Sigmoid colon (tissue), 7 donors: ENCODE measurements around the gene TIMM22. TPM values are rescaled to one million over a fixed set of nuclear protein-coding genes. Genes with fewer than 3 reads are reported as not detected.
"Not testable (repeated sequence)": the region's sequence is repeated elsewhere in the genome, so short reads cannot be mapped to it uniquely, and the experiment has no call there.

Source experiments
- DNase-seq: peaks from one replicate; pipeline ENCODE4 v3.0.0-alpha.2; 2019
- H3K27ac ChIP-seq, 4 donors: fragments of 200-600 bp; sonication (generic); one replicate each; pipeline ENCODE4 v1.5.1; 2016 to 2019; ENCODE audit warnings: mild to moderate bottlenecking in 1 of 4
- H3K27me3 ChIP-seq, 3 donors: fragments of 200-600 bp; sonication (generic); one replicate each; pipeline ENCODE4 v1.5.1; 2019; ENCODE audit warnings: mild to moderate bottlenecking in 1 of 3
- H3K36me3 ChIP-seq, 4 donors: fragments of 200-600 bp; sonication (generic); one replicate each; pipeline ENCODE4 v1.5.1; 2016 to 2019
- H3K4me1 ChIP-seq, 4 donors: fragments of 200-600 bp; sonication (generic); one replicate each; pipeline ENCODE4 v1.5.1; 2017 to 2019
- H3K4me3 ChIP-seq, 4 donors: fragments of 200-600 bp; sonication (generic); one replicate each; pipeline ENCODE4 v1.5.1; 2017 to 2019; ENCODE audit warnings: mild to moderate bottlenecking in 2 of 4, moderate library complexity in 1 of 4
- H3K9me3 ChIP-seq, 4 donors: fragments of 200-600 bp in 3 of 4; sonication (generic) in 3 of 4; one replicate each; pipeline versions ENCODE4 v1.5.1 to v1.6.1; 2013 to 2019
- EP300 ChIP-seq, 4 donors: sonication (generic); formaldehyde crosslinking; IDR thresholded peaks; one replicate each; pipeline ENCODE4 v1.6.1; 2017; ENCODE audit warnings: antibody characterized with exemption in 4 of 4
- POLR2A ChIP-seq, 2 donors: fragments of 450-650 bp; IDR thresholded peaks; one replicate each; pipeline ENCODE4 v1.6.1; 2016; ENCODE audit warnings: antibody characterized with exemption in 2 of 2, mild to moderate bottlenecking in 2 of 2, moderate library complexity in 2 of 2
- POLR2AphosphoS5 ChIP-seq, 4 donors: sonication (generic); formaldehyde crosslinking; IDR thresholded peaks; one replicate each; pipeline ENCODE4 v1.6.1; 2017; ENCODE audit warnings: antibody characterized with exemption in 4 of 4
- WGBS, 2 donors: extraction: QIAGEN DNeasy Blood & Tissue Kit; methylation state at CpG; one replicate each; pipeline ENCODE4 v1.1.7; 2013; 5-methylcytosine and 5-hydroxymethylcytosine counted together
- intact Hi-C: fragments of 100-400 bp; cut with DNase I; formaldehyde crosslinking; loops from one replicate; pipeline ENCODE4 v1.15.1; 2023
- polyA plus RNA-seq, 3 donors: library from polyadenylated mRNA; stranded (reverse); fragments of 200-250 nt; gene quantifications; one replicate each; pipeline ENCODE4 v1.2.3, GENCODE V29; 2013
- total RNA-seq, 4 donors: library from RNA; depleted of rRNA; stranded (reverse); fragments of >200 nt; gene quantifications; one replicate each; pipeline ENCODE4 v1.1.0, GENCODE V29; 2016
- TF ChIP-seq, protein P1 (sequence below), 4 experiments: fragments of 450-650 bp in 3 of 4; fragments of 200-600 bp in 1 of 4; IDR thresholded peaks; one replicate each; pipeline ENCODE4 v1.5.1; 2016 to 2019; ENCODE audit warnings: antibody characterized with exemption in 4 of 4, mild to moderate bottlenecking in 3 of 4, moderate library complexity in 2 of 4
- donor health status: healthy with polysubstance abuse.
- donor health status: Bipolar disorder and iron deficiency.
- donor health status: healthy.

The TIMM22 gene
- total and polyA plus RNA-seq, 7 donors: 6.0 to 13.6 (median 9.2) TPM

GRCh38 chr17:986322-986929, 10.5 kb upstream of the TIMM22 start:
- H3K4me1 ChIP-seq: no peaks in the 10 kb centered on the region
- intact Hi-C loops: no loop called here
- no peak for TF ChIP-seq POLR2AphosphoS5 (IDR thresholded peaks at IDR 0.05)
- WGBS, 2 donors: 88 to 93% methylated on average over 6 of the region's 6 CpGs
- H3K4me3 ChIP-seq: no peak overlapping the region
- no peaks in the 10 kb centered on the region for H3K9me3 ChIP-seq
- no peak overlapping the region for H3K27ac ChIP-seq
- DNase-seq: no peak
- H3K36me3 ChIP-seq: no peaks in the 10 kb centered on the region
- no peaks in the 10 kb centered on the region for H3K27me3 ChIP-seq

- Histone ChIP-seq H3K4me1 (no peaks in the 10 kb centered on the region), H3K4me3 (no peak overlapping the region), H3K36me3 (no peaks in the 10 kb centered on the region), H3K27ac (no peak overlapping the region), H3K9me3 (no peaks in the 10 kb centered on the region), H3K27me3 (no peaks in the 10 kb centered on the region)
- no peak for TF ChIP-seq EP300 (IDR thresholded peaks at IDR 0.05)
- no peak for TF ChIP-seq POLR2A (IDR thresholded peaks at IDR 0.05)
- TF ChIP-seq POLR2AphosphoS5 (IDR thresholded peaks at IDR 0.05): no peak
- TF ChIP-seq, protein P1, sequence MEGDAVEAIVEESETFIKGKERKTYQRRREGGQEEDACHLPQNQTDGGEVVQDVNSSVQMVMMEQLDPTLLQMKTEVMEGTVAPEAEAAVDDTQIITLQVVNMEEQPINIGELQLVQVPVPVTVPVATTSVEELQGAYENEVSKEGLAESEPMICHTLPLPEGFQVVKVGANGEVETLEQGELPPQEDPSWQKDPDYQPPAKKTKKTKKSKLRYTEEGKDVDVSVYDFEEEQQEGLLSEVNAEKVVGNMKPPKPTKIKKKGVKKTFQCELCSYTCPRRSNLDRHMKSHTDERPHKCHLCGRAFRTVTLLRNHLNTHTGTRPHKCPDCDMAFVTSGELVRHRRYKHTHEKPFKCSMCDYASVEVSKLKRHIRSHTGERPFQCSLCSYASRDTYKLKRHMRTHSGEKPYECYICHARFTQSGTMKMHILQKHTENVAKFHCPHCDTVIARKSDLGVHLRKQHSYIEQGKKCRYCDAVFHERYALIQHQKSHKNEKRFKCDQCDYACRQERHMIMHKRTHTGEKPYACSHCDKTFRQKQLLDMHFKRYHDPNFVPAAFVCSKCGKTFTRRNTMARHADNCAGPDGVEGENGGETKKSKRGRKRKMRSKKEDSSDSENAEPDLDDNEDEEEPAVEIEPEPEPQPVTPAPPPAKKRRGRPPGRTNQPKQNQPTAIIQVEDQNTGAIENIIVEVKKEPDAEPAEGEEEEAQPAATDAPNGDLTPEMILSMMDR (IDR thresholded peaks at IDR 0.05): no peak
- 92 to 94% methylated on average over 15 of the region's 15 CpGs for WGBS, 2 donors
- no peak for DNase-seq
- intact Hi-C loops: no loop called here
Measured at GRCh38 chr17:987931-988330, 9.0 kb upstream of the TIMM22 start.

DNA sequence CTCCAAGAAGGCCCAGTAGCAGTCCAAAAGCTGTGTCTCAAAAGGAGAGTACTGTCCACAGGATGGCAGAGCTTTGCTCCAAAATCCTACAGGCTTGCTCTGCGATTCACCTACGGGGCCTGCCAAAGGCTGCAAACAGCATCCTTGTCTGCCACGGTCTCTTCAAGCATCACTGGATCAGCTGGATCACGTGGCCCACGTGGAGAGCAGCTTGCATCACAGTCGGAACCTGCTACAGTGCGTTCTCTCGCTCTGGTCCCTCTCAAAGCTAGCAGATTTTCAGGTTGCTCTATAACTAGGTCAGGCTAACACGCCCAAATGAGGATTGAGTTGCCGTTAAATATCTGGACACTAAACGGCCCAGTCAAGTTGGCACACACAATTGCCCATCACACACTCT, 8.4 kb upstream of the TIMM22 start:
- Histone ChIP-seq H3K27ac (no peak overlapping the region), H3K27me3 (no peaks in the 10 kb centered on the region), H3K36me3 (no peaks in the 10 kb centered on the region), H3K9me3 (no peaks in the 10 kb centered on the region), H3K4me1 (no peaks in the 10 kb centered on the region), H3K4me3 (no peak overlapping the region)
- TF ChIP-seq EP300 (IDR thresholded peaks at IDR 0.05) (no peak), POLR2A (IDR thresholded peaks at IDR 0.05) (no peak), POLR2AphosphoS5 (IDR thresholded peaks at IDR 0.05) (no peak)
- TF ChIP-seq, protein P1 (IDR thresholded peaks at IDR 0.05): no peak
- intact Hi-C loops: no loop called here
- WGBS, 2 donors: 87 to 91% methylated on average over 11 of the region's 11 CpGs
- DNase-seq: no peak

DNA sequence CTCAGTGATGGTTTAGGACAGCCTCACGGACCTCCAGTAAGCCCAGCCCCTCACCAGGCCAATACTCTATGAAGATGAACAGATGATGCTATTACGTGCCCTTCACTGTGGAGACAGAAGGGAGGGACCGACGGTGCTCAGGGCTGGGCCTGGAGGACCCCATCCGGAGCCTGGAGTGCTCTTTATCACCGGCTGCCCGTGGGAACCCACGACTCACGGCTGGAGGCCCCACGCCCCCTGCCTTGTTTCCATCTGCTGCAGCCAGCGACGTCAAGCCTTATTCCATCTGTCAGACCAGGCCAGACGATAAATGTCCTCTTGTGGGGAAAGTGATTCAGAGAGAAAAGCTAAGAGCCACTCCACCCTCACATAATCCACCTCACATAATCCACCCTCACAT, 4.0 kb upstream of the TIMM22 start:
- Histone ChIP-seq H3K27ac (no peak overlapping the region), H3K27me3 (no peaks in the 10 kb centered on the region), H3K36me3 (no peaks in the 10 kb centered on the region), H3K4me3 (no peak overlapping the region), H3K4me1 (peaks cover 0 to 13% (median 10%) of the 10 kb centered on the region in 4 donors), H3K9me3 (no peaks in the 10 kb centered on the region)
- no peak for TF ChIP-seq EP300 (IDR thresholded peaks at IDR 0.05)
- TF ChIP-seq POLR2A (IDR thresholded peaks at IDR 0.05): no peak
- TF ChIP-seq, protein P1 (IDR thresholded peaks at IDR 0.05): no peak
- TF ChIP-seq POLR2AphosphoS5 (IDR thresholded peaks at IDR 0.05): no peak
- 60 to 72% methylated on average over 13 of the region's 13 CpGs for WGBS, 2 donors
- intact Hi-C loops: no loop called here
- DNase-seq: no peak

DNA sequence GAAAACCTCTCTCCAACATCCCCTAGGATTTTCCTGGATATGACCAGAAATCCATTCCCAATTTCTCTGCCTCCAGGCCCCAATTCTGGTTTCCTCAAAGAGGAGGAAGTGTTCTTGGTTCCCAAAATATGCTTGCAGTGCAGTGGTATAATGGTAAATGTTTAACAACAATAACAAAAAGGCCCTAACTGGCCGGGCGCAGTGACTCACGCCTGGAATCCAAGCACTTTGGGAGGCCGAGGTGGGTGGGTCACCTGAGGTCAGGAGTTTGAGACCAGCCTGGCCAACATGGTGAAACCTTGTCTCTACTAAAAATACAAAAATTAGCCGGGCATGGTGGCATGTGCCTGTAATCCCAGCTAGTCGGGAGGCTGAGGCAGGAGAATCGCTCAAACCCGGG, 1.6 kb upstream of the TIMM22 start:
- 47 to 79% methylated on average over 8 of the region's 8 CpGs for WGBS, 2 donors
- Histone ChIP-seq H3K4me1 (peaks cover 0 to 34% (median 26%) of the 10 kb centered on the region in 4 donors), H3K36me3 (peaks cover 0 to 11% (median 0%) of the 10 kb centered on the region in 4 donors)
- H3K9me3 ChIP-seq, H3K27me3 ChIP-seq, H3K4me3 ChIP-seq, H3K27ac ChIP-seq, DNase-seq: not testable (repeated sequence)
- intact Hi-C loops: loop anchor here (5.0 kb wide), 2 partner anchors 213 to 583 kb away; partner anchors contain the start of genes GLOD4 and MRM3

GRCh38 chr17:998111-998510, 1.2 kb downstream of the TIMM22 start:
- intact Hi-C loops: loop anchor here (5.0 kb wide), 2 partner anchors 216 to 586 kb away; partner anchors contain the start of genes GLOD4 and MRM3
- TF ChIP-seq POLR2A (IDR thresholded peaks at IDR 0.05) (no peak), EP300 (IDR thresholded peaks at IDR 0.05) (no peak), POLR2AphosphoS5 (IDR thresholded peaks at IDR 0.05) (no peak)
- TF ChIP-seq, protein P1 (IDR thresholded peaks at IDR 0.05): no peak
- Histone ChIP-seq H3K27me3 (no peaks in the 10 kb centered on the region), H3K4me1 (peaks cover 0 to 62% (median 54%) of the 10 kb centered on the region in 4 donors), H3K9me3 (no peaks in the 10 kb centered on the region), H3K4me3 (peak overlapping the region in 3 of 4 donors; percentile 61 to 96 (median 88)), H3K36me3 (peaks cover 0 to 36% (median 5%) of the 10 kb centered on the region in 4 donors), H3K27ac (peak overlapping the region in 1 of 4 donors; percentile 89)
- DNase-seq: no peak
- 14 to 47% methylated on average over 2 of the region's 2 CpGs for WGBS, 2 donors
